Cerebellar nuclear complex (tissue), 1 donor: ENCODE measurements around the gene PHRF1.

Experiments used
- DNase-seq, 2 experiments: peaks; one replicate each; lab custom pipeline; 2025; lab: John Stamatoyannopoulos, UW

Gene PHRF1

DNA sequence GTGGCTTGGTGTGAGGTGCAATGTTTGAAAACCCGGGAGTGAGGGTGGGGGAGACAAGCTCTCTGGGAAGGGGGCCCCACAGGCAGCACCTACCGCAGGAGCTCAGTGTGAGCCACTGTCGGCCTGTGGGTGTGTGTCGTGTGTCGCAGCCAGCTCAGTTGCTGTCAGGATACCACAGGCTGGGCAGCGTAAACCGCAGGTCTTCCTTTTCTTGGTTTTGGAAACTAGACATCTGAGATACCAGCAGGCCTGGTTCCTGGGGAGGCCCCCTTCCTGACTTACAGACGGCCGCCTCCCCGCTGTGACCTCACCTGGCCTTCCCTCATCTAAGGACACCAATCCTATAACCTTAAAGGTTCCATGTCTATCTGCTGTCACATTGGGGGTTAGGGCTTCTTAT, 20.1 kb downstream of the PHRF1 start:
- no peak for DNase-seq

DNA sequence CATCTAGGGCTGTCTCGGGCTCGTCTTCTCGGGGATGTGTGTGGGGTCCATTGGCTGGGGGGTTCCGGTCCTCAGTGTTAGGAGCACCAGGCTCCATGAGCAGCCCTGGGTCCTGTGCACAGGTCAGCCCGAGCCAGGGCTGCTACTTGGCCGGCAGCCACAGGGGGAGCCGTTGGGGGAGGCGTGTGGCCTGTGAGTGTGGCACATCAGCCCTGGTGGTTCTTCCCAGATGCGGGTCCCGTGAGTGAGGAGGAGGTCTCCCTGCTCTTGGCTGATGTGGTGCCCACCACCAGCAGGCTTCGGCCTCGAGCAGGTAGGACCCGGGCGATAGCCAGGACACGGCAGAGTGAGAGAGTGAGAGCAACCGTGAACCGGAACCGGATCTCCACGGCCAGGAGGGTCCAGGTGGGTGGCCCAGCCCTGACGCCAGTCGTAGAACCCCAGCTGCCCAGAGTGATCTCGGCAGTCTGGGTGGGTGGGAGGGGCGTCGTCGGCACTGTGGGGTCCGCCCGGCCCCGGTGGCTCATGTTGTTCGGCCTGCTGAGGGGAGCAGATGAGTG, 21.0 kb downstream of the PHRF1 start:
- no peak for DNase-seq

DNA sequence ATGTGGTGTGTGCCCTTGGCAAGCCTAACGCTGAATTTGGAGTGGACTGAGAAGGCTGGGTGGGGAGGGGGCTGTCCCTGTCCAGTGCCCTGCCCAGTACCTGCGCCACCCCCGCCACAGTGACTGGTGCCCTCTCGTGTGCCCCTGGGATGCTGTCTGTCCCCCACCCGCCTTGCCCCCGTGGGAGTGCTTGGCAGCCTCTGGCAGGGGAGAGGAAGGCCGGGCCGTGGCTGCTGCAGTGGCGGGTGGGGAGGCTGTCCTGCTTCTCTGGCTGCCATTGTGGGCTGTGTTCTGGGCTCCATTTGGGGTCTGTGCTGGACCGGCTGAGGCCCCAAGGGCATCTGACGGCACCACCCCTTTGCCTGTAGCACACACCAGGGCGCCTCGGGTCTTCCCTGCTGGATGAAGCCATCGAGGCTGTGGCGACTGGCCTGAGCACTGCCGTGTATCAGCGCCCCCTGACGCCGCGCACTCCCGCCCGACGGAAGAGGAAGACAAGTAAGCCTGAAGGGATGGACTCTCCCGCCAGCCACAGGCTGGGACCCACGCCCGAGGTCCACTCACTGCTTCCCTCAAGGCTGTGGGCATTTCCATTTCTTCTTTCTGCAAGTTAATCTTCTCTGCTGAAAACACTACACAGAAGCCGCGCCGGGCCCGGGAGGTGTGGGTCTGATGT, 21.9 kb downstream of the PHRF1 start:
- DNase-seq, result no peak

DNA sequence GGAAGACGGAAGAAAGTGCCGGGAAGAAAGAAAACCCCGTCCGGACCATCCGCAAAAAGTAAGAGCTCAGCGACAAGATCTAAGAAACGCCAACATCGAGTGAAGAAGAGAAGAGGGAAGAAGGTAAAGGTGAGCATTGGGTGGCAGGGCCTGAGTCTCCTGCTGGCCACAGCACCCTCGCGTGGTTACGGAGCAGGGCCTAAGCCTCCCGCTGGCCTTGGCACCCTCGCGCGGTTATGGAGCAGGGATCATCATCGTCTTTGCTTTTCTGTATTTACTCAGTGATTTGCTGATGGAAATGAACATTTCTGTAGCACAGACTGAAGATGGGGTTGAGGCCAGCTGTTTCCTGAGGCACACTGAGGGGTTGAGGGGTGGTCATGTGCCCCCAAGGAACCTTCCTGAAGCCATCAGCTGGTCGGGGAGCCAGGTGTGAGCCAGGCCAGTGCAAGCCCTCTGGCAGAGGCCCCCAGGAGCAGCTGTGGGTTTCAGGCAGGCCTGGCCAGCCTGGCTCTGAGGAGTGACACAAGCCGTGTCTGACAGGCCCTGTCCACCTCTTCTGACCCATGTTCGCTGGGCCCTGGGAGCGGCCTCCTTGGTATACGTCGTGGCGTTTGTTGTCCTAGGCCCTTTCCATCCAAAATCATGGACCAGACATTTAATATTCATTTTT, 25.4 kb downstream of the PHRF1 start:
- no peak for DNase-seq

DNA sequence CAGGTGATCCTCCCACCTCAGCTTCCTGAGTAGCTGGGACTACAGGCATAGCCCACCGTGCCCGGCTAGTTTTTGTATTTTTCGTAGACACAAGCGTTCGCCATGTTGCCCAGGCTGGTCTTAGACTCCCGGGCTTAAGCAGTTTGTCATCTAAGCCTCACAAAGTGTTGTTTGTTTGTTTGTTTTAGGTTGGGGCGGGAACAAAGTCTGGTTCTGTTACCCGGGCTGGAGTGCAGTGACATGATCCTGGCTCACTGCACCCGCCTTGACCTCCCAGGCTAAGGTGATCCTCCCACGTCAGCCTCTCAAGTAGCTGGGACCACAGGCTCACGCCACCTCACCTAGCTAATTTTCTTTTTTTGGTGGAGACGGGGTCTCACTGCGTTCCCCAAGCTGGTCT, 26.9 kb downstream of the PHRF1 start:
- DNase-seq, result no peak

DNA sequence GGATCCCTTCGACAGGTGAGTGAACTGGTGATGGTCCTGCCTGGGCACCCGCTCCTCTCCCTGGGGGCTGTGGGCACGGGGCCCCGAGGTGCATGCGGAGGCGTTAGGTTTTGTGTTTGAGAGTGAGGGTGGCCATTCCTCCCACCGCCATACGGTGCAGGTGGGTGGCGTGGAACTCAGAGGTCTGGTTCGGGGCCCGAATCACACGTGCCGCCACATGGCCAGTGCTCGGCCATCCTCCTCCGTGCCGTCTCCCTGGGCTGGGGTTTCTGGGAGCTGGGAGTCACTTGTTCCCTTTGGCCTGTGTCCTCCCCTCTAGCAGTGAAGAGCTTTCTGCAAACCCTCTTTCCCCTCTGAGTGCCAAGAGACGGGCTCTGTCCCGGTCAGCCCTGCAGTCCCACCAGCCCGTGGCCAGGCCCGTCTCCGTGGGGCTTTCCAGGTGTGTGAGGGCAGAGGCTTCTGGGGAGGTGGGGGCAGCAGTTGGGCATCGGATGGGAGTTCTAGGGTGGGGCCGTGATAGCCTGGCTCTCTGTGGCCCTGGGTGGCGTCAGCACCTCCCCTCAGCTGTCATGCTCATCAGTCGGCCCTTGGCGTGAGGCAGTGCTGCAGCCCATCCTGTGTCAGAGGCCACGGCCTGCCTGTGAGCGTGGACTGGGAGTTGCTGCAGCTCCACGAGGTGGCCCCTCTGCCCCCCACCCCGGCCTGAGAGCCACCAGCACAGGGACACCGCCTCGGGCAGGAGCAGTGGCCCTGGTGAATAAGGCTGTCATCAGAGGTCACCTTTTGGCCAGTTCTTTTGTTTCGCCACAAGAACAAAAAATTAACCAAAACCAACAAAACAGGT, 29.2 kb downstream of the PHRF1 start:
- no peak for DNase-seq

DNA sequence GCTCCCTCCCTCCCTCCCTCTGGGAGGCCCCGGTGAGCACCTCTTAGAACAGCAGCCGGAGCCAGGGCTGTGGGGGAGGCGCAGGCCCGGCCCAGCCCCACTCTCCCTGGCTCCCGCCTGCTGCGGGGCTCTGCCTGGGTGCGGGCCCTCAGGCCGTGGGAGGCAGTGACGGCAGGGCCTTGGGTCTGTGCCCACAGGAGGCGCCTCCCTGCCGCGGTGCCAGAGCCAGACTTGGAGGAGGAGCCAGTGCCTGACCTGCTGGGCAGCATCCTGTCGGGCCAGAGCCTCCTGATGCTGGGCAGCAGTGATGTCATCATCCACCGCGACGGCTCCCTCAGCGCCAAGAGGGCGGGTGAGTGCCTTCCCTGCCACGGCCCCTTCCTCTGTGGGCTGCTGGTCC, 30.0 kb downstream of the PHRF1 start:
- peak; percentile 64 to 83 for DNase-seq

DNA sequence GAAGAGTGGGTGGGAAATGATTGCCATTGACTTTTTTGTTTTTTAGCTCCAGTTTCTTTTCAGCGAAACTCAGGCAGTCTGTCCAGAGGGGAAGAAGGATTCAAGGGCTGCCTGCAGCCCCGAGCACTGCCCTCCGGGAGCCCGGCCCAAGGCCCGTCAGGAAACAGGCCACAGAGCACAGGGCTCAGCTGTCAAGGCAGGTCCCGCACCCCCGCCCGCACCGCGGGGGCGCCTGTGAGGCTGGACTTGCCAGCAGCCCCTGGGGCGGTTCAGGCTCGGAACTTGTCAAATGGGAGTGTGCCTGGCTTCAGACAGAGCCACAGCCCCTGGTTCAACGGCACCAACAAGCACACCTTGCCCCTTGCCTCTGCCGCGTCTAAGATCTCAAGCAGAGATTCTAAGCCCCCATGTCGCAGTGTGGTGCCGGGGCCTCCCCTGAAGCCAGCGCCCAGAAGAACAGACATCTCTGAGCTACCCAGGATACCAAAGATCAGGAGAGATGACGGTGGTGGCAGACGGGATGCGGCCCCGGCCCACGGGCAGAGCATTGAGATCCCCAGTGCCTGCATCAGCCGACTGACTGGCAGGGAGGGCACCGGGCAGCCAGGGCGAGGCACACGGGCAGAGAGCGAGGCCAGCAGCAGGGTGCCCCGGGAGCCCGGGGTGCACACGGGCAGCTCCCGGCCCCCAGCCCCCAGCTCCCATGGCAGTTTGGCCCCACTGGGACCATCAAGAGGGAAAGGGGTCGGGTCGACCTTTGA, 30.9 kb downstream of the PHRF1 start:
- no peak for DNase-seq

DNA sequence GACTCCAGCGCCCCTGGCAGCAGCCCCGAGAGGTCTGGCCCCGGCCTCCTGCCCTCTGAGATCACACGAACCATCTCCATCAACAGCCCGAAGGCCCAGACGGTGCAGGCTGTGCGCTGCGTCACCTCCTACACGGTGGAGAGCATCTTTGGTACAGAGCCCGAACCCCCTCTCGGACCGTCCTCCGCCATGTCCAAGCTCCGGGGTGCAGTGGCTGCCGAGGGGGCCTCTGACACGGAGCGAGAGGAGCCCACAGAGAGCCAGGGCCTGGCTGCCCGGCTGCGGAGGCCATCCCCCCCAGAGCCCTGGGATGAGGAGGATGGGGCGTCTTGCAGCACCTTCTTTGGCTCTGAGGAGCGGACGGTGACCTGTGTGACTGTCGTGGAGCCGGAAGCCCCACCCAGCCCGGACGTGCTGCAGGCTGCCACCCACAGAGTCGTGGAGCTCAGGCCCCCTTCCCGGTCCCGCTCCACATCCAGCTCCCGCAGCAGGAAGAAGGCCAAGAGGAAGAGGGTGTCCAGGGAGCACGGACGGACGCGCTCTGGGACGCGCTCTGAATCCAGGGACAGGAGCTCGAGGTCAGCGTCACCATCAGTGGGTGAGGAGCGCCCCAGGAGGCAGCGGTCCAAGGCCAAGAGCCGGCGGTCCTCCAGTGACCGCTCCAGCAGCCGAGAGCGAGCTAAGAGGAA, 31.8 kb downstream of the PHRF1 start:
- no peak for DNase-seq

DNA sequence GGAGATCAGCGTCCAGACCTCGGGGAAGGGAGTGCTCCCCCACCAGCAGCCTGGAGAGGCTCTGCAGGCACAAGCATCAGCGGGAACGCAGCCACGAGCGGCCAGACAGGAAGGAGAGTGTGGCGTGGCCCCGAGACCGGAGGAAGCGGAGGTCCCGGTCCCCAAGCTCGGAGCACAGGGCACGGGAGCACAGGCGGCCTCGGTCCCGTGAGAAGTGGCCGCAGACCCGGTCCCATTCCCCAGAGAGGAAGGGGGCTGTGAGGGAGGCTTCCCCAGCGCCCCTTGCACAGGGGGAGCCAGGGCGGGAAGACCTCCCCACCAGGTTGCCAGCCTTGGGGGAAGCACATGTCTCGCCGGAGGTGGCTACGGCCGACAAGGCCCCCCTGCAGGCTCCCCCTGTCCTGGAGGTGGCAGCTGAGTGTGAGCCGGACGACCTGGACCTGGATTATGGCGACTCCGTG, 32.6 kb downstream of the PHRF1 start:
- no peak for DNase-seq

DNA sequence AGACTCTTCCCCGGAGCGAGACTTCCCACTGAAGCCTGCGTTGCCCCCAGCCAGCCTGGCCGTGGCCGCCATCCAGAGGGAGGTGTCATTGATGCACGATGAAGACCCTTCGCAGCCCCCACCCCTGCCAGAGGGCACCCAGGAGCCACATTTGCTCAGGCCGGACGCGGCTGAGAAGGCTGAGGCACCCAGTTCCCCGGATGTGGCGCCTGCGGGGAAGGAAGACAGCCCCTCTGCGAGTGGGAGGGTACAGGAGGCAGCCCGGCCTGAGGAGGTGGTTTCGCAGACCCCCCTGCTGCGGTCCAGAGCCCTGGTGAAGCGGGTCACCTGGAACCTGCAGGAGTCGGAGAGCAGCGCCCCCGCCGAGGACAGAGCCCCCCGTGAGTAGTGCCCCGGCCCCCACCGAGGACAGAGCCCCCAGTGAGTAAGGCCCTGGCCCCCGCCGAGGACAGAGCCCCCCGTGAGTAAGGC, 33.1 kb downstream of the PHRF1 start:
- no peak for DNase-seq

DNA sequence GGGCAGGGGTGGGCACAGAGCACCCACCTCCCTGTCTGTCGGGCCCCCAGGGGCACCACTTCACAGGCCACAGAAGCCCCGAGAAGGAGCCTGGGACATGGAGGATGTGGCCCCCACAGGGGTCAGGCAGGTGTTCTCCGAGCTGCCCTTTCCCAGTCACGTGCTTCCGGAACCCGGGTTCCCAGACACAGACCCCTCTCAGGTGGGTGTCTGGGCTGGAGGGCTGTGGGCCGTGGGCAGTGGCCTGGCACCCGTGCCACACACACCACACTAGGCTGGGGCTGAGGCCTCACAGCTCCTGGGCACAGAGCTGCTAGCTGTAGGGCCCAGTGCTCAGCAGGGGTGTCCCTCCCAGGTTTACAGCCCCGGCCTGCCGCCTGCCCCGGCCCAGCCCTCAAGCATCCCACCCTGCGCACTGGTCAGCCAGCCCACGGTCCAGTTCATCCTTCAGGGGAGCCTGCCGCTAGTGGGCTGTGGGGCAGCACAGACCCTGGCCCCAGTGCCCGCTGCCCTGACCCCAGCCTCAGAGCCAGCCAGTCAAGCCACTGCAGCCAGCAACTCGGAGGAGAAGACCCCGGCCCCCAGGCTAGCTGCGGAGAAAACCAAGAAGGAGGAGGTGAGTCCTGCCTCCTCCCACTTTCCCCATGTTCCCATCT, 34.0 kb downstream of the PHRF1 start:
- no peak for DNase-seq

DNA sequence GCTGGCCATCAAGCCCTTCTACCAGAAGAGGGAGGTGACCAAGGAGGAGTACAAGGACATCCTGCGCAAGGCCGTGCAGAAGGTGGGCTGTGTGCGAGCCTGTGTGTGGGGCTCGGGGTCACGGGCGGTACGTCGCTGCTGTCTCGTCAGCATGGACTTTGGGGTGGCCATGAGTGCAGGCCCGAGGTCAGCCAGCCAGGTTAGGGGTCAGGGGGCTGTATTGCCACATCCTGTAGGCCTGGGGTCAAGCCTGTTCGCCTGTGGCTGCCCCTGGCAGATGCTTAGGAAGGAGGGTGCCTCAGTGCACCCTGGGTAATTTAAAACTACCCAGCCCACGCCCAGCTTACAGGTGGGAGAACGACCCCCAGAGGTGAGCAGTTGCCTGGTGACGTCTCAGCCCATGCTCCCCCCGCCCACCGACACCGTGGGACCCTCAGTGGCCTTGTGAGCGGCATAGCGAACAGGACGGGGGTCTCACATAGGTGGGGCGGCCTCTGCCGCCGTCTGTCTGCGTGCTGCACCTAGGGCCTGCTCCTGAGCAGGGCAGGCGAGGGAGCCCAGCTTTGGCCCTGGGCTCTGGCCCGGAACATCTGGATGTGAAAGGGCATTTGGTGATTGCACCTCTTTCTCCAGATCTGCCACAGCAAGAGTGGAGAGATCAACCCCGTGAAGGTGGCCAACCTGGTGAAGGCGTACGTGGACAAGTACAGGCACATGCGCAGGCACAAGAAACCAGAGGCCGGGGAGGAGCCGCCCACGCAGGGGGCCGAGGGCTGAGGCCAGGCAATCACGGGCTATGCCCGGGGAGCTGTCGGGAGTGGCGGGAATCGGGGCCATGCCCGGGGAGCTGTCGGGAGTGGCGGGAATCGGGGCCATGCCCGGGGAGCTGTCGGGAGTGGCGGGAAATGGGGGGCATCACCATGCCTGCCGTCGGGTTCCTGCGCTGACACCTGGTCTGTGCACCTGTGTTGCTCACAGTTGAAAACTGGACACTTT, 35.0 kb downstream of the PHRF1 start:
- DNase-seq, result no peak

DNA sequence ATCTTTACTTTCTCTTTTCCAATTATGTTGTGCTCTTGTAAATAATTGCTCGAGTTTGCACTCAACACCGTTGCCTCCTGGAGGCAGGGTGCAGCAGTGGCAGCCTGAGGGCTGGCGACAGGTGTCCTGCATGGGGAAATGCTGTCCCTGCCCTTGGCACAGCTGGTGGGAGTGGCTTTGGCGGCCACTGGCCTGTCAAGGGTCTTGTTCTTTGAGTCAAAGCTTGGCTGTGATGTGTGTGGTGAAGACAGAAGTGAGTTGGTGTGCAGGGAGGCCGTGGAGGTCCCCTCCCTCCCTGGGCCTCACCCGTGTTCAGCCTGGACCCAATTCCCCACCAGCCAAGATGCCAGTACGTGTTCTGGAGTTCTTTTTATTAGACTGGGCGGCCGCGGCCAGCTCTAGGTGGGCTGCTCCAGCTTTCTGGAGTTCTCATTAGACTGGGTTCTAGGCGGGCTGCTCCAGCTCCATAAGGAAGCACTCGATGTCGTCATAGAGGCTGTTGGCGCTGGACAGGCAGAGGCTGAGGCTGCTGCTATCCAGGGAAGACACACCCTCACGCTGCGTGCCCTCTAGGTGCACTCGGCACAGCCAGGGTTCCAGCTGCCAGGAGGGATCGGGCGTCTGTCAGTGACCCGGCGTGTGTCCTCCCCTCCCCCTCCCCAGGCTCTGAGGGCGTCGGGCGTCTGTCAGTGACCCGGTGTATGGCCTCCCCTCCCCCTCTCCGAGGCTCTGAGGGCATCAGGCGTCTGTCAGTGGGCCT, 36.1 kb downstream of the PHRF1 start:
- DNase-seq, result no peak

DNA sequence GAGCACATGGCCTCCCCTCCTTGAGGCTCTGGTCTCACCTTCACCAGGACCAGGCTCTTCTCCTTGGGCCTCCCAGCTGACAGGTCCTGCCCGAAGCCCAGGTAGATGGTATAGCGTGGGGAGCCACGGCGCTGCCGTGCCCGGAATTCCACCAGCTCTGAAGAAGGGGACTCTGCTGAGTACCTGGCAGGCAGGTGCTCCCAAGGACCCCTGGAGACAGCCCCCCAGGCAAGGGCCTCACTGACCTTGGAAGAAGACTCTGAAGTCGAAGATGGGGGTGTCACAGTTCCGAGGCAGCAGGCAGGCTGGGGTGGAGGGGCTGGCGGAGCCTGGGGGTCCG, 36.7 kb downstream of the PHRF1 start:
- DNase-seq, result no peak

DNA sequence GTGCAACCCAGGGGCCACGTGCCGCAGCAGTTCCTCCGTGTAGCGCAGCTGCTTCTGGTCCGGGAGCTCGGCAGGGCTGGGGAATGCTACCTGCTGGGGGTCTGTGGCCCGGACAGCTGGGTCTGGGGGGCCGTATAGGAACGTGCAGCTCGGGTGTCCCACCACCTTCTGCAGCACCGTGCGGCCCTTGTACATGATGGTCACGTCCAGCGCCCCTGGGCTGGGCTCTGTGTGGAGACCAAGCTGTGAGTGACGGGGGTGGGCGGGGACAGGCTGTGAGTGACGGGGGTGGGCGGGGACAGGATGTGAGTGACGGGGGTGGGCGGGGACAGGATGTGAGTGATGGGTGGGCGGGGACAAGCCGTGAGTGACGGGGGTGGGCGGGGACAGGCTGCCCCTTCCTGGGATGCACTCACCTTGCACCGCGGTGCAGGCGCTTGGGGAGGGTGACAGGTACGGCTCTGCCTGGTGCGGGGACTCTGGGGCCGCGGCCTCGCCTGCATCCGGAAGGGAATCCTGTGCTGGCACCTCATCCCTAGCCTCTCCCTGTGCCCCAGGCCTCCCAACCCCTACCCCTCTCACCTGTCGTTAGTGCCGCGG, 37.2 kb downstream of the PHRF1 start:
- DNase-seq, result no peak

DNA sequence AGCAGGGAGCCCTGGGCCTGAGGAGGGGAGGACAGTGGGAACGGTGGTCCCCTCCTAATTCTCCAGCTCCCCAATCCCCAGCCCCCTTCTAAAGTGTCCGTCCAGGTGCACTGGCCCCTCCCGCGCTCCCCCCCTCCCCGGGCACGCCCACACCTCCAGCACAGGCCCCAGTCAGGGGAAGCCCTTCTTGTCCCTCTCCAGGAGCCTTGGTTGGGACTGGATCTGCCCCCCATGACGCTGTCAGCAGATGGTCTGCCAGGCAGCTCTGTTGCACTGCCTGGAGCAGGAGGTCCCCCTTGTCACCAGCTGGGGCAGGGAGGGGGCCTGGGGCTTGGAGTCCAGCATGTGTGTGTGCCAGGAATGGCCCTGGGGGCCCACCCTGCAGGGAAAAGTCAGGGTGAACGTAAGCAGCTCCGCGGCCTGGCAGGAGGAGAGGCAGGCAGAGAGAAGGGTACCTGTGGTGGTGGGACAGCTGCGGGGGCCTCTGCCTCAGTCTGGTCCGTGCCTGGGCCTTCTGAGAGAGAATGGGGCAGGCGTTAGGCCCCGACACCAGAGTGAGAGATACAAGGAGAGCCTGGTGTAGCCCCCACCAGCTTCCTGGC, 37.9 kb downstream of the PHRF1 start:
- DNase-seq, result no peak
